ENCODE measurements around the gene PHF20. TPM values are rescaled to one million over a fixed set of nuclear protein-coding genes. Genes with fewer than 3 reads are reported as not detected.

Gene PHF20
- total RNA-seq, 4 donors from 2014 or later: 28.0 to 51.7 (median 35.2) TPM

- intact Hi-C loops (cut with DNase I): no loop called here
- 93 to 94% methylated on average over 4 of the region's 4 CpGs for WGBS, 2 donors
- DNase-seq: no peak
- Histone ChIP-seq H3K27me3 (no peaks in the 10 kb centered on the region), H3K4me1 (no peaks in the 10 kb centered on the region), H3K36me3 (peaks cover 9 to 12% of the 10 kb centered on the region in 2 donors), H3K9me3 (no peaks in the 10 kb centered on the region), H3K4me3 (replicated peaks in 1 of 3) (no peak overlapping the region), H3K27ac (no peak overlapping the region)
- TF ChIP-seq POLR2A (IDR thresholded peaks at IDR 0.05): no peak
- TF ChIP-seq, protein P1, sequence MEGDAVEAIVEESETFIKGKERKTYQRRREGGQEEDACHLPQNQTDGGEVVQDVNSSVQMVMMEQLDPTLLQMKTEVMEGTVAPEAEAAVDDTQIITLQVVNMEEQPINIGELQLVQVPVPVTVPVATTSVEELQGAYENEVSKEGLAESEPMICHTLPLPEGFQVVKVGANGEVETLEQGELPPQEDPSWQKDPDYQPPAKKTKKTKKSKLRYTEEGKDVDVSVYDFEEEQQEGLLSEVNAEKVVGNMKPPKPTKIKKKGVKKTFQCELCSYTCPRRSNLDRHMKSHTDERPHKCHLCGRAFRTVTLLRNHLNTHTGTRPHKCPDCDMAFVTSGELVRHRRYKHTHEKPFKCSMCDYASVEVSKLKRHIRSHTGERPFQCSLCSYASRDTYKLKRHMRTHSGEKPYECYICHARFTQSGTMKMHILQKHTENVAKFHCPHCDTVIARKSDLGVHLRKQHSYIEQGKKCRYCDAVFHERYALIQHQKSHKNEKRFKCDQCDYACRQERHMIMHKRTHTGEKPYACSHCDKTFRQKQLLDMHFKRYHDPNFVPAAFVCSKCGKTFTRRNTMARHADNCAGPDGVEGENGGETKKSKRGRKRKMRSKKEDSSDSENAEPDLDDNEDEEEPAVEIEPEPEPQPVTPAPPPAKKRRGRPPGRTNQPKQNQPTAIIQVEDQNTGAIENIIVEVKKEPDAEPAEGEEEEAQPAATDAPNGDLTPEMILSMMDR (IDR thresholded peaks at IDR 0.05): no peak
These were observed 162.2 kb downstream of the PHF20 start for GRCh38 chr20:35934050-35934449.

- Histone ChIP-seq H3K27ac (no peak overlapping the region), H3K4me3 (replicated peaks in 1 of 3) (no peak overlapping the region), H3K27me3 (no peaks in the 10 kb centered on the region), H3K36me3 (peaks cover 12 to 28% of the 10 kb centered on the region in 2 donors), H3K4me1 (no peaks in the 10 kb centered on the region), H3K9me3 (no peaks in the 10 kb centered on the region)
- DNase-seq: no peak
- WGBS, 2 donors: 95 to 96% methylated on average over 3 of the region's 3 CpGs
- TF ChIP-seq, protein P1 (IDR thresholded peaks at IDR 0.05): no peak
- TF ChIP-seq POLR2A (IDR thresholded peaks at IDR 0.05): no peak
- intact Hi-C loops (cut with DNase I): no loop called here
These were observed 167.4 kb downstream of the PHF20 start for GRCh38 chr20:35939264-35939663.

GRCh38 chr20:35941620-35942019 lies 169.8 kb downstream of the PHF20 start:
- peaks cover 12 to 28% of the 10 kb centered on the region in 2 donors for H3K36me3 ChIP-seq
- intact Hi-C loops (cut with DNase I): no loop called here

DNA sequence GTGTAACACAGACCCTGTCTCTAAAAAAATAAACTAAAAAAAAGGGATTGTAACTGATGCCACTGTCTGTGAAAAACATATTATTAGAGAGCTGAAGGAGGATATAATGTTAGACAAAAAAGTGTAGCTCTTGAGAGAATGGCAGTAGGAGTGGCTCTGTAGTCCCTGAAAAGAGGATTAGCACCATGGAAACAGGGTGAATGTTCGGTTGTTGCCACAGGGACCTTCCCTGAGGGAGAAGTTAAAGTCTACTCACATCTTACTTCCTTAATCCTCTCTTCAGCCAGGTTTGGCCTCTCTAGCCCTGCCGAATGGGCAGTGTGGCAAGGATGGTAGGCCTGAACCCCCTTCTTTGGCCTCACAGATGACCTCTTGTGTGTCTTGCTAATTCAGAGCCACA lies 170.4 kb downstream of the PHF20 start:
- TF ChIP-seq, protein P1 (IDR thresholded peaks at IDR 0.05): no peak
- no peak for TF ChIP-seq POLR2A (IDR thresholded peaks at IDR 0.05)
- no peaks in the 10 kb centered on the region for H3K4me1 ChIP-seq
- no peak overlapping the region for H3K27ac ChIP-seq
- no peak for DNase-seq
- intact Hi-C loops (cut with DNase I): no loop called here
- peaks cover 12 to 28% of the 10 kb centered on the region in 2 donors for H3K36me3 ChIP-seq
- H3K4me3 ChIP-seq (replicated peaks in 1 of 3): no peak overlapping the region
- no peaks in the 10 kb centered on the region for H3K9me3 ChIP-seq
- H3K27me3 ChIP-seq: no peaks in the 10 kb centered on the region
- WGBS, 2 donors: 79 to 81% methylated on average over 2 of the region's 2 CpGs

More at GRCh38 chr20:35941620-35942019, 169.8 kb downstream of the PHF20 start:
- H3K27me3 ChIP-seq: no peaks in the 10 kb centered on the region
- no peaks in the 10 kb centered on the region for H3K4me1 ChIP-seq
- H3K4me3 ChIP-seq (replicated peaks in 1 of 3): no peak overlapping the region
- 94 to 99% methylated on average over 2 of the region's 2 CpGs for WGBS, 2 donors
- H3K27ac ChIP-seq: no peak overlapping the region
- H3K9me3 ChIP-seq: no peaks in the 10 kb centered on the region
- TF ChIP-seq, protein P1 (IDR thresholded peaks at IDR 0.05): no peak
- no peak for TF ChIP-seq POLR2A (IDR thresholded peaks at IDR 0.05)
- no peak for DNase-seq

DNA sequence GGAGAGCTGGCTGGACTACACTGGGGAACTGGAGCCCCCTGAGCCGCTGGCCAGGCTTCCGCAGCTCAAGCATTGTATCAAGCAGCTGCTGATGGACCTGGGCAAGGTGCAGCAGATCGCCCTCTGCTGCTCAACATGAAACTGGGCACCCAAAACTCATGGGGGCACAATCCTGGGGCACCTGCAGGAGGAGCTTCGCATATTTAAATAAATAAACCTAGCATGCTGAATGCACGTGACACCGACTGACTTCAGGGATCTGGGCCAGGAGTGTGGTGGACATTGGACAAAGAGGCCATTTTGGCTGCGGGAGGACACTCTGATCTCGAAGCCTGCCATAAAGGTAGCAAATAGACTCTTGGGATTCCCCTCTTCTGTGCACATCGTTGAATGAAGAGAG lies 175.7 kb downstream of the PHF20 start:
- WGBS, 2 donors: 75 to 82% methylated on average over 7 to 9 of the region's 9 CpGs
- Histone ChIP-seq H3K27me3 (no peaks in the 10 kb centered on the region), H3K4me1 (peaks cover 2 to 7% of the 10 kb centered on the region in 2 donors), H3K4me3 (replicated peaks in 1 of 3) (no peak overlapping the region), H3K36me3 (peaks cover 0 to 7% of the 10 kb centered on the region in 2 donors), H3K9me3 (no peaks in the 10 kb centered on the region), H3K27ac (no peak overlapping the region)
- TF ChIP-seq, protein P1 (IDR thresholded peaks at IDR 0.05): peak in 1 of 6 experiments; percentile 15
- TF ChIP-seq POLR2A (IDR thresholded peaks at IDR 0.05): no peak
- intact Hi-C loops (cut with DNase I): no loop called here
- DNase-seq: no peak
